Inferior parietal cortex (tissue), 1 donor: Measurements from ENCODE around the gene ELP2.
A peak's percentile ranks its signal among the peaks of the same experiment; 100 is the strongest.
"Not testable (repeated sequence)": the region's sequence is repeated elsewhere in the genome, so short reads cannot be mapped to it uniquely, and the experiment has no call there.

Experiments used
- DNase-seq: peaks from one replicate; pipeline ENCODE4 v3.0.0-alpha.2; 2016; ENCODE audit errors: extremely low spot score

The ELP2 gene, protein sequence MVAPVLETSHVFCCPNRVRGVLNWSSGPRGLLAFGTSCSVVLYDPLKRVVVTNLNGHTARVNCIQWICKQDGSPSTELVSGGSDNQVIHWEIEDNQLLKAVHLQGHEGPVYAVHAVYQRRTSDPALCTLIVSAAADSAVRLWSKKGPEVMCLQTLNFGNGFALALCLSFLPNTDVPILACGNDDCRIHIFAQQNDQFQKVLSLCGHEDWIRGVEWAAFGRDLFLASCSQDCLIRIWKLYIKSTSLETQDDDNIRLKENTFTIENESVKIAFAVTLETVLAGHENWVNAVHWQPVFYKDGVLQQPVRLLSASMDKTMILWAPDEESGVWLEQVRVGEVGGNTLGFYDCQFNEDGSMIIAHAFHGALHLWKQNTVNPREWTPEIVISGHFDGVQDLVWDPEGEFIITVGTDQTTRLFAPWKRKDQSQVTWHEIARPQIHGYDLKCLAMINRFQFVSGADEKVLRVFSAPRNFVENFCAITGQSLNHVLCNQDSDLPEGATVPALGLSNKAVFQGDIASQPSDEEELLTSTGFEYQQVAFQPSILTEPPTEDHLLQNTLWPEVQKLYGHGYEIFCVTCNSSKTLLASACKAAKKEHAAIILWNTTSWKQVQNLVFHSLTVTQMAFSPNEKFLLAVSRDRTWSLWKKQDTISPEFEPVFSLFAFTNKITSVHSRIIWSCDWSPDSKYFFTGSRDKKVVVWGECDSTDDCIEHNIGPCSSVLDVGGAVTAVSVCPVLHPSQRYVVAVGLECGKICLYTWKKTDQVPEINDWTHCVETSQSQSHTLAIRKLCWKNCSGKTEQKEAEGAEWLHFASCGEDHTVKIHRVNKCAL

DNA sequence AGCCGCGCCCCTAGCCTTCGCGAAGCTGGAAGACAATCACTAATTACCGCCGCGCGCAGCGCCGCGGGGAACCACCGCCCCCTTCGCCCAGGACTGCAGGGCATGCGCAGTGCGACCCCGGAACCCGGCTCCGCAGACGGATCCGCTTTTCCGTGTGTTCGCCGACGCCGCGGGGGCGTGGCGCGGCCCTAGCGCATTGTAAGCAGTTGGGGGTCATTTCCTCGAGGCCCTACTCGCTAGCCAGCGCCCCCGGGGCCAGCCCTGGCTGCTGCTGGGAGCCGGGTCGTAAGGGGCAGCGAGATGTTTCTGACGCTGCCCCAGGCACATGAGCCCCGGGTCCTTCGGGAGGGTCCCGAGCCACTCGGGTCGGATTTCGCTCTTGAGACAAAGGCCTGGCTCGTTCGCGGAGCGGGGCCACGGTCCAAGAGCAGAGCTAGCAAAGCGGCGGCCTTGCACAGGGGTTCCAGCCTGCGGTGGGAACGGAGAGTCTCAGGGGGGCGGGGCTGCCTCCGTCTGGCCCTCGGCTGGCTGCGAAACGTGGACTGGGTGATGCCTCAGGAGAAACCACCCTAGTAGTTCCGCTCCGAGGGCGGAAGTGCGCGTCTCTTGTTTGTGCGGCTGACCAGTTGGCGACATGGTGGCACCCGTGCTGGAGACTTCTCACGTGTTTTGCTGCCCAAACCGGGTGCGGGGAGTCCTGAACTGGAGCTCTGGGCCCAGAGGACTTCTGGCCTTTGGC lies at the start of gene ELP2, which contains the start of gene SLC39A6:
Gene ELP2 (plus strand): TSS at position 600 of the 739 bp plus-strand sequence. CDS start 35 bp downstream, at position 635.
Gene SLC39A6 (minus strand): TSS at position 41 of the 739 bp plus-strand sequence. CDS start 2,333 bp downstream, outside the sequence.
- DNase-seq = peak; percentile 94

DNA sequence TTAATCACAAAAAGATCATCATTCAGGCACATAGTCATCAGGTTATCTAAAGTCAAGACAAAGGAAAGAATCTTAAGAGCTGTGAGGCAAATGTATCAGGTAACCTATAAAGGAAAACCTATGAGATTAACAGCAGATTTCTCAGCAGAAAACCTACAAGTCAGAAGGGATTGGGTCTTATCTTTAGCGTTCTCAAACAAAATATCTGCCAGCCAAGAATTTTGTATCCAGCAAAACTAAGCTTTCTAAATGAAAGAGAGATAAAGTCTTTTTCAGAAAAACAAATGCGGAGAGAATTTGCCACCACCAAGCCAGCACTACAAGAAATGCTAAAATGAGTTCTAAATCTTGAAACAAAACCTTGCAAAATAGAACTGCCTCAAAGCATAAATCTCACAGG lies 48.6 kb upstream of the ELP2 start:
- DNase-seq = not testable (repeated sequence)

DNA sequence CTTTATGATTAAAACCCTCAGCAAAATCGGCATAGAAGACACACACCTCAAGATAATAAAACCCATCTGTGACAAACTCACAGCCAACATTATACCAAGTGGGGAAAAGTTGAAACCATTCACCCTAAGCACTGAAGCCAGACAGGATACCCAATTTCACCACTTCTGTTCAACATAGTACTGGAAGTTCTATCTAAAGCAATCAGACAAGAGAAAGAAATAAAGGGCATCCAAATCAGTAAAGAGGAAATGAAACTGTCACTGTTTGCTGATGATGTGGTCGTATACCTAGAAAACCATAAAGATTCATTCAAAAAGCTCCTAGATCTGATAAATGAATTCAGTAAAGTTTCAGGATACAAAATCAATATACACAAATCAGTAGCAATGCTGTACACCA lies 46.0 kb upstream of the ELP2 start:
- no peak for DNase-seq

DNA sequence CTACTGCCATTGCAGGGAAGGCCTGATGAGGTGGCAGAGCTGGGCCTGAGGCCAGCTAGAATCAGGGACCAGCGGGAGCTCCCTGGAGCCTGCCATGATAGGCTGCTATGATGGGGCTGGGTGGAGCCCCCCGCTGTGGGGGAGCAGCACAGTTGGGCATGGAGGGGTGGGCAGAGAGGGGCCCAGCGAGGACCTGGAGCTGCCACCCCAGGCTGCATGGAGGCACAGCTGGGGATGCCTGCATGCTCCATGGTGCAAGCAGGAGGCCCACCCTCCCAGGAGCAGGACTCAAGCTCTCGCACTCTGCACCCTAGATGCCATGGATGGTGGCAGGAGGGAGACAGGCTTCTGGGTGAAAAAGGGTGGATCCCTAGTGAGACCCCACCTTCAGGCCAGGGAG lies 44.5 kb upstream of the ELP2 start:
- DNase-seq = no peak

DNA sequence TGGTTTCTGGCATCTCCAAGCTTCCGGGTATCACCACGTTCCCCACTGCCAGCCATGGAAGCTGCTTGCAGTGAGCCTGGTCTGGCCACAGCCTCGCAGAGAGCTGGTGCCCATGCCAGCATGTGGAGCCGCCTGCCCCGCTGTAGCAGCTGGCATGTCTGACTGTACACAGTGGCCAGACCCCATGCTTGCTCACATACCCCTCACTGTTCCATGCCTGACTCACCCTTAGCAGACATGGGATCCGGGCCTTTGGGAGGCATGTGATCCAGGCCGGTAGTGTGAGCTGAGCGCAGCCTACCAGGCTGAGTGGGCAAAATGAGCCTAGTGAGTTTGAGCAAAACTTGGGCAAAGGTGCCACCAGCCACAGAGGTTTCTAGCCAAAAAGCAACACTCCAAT lies 43.5 kb upstream of the ELP2 start:
- DNase-seq = no peak

DNA sequence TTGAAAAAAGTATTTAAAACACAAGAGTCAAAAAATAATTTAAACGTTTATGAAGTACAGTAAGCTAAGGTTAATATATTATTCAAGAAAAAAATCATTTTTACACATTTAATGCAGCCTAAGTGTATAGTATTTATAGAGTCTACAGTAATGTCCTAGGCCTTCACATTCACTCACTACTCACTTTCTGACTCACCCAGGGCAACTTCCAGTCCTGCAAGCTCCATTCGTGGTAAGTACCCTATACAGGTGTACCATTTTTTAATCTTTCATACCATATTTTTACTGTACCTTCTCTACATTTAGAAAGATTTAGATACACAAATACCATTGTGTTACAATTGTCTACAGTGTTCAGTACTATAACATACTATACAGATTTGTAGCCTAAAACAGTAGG lies 41.4 kb upstream of the ELP2 start:
- DNase-seq = no peak

DNA sequence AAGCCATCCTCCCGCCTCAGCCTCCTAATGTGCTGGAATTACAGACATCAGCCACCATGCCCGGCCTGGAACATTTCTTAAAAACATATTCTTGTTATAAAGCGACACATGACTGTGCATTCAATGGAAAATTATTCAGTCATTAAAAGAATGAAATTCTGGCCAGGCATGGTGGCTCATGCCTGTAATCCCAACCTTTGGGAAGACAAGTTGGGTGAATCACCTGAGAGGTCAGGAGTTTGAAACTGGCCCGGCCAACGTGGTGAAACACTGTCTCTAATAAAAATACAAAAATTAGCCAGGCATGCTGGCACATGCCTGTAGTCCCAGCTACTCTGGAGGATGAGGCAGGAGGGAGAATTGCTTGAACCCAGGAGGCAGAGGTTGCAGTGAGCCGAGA lies 40.7 kb upstream of the ELP2 start:
- DNase-seq = no peak

DNA sequence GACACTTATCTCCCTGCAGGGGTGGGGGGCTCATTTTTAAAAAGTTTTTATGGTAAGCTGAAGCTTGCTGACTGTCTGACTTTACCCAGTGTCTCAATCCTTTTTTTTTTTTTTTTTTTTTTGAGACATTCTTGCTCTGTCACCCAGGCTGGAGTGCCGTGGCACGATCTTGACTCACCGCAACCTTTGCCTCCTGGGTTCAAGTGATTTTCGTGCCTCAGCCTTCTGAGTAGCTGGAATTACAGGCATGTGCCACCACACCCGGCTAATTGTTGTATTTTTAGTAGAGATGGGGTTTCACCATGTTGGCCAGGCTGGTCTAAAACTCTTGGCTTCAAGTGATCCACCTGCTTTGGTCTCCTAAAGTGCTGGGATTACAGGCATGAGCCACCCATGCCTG lies 37.6 kb upstream of the ELP2 start:
- DNase-seq = not testable (repeated sequence)

DNA sequence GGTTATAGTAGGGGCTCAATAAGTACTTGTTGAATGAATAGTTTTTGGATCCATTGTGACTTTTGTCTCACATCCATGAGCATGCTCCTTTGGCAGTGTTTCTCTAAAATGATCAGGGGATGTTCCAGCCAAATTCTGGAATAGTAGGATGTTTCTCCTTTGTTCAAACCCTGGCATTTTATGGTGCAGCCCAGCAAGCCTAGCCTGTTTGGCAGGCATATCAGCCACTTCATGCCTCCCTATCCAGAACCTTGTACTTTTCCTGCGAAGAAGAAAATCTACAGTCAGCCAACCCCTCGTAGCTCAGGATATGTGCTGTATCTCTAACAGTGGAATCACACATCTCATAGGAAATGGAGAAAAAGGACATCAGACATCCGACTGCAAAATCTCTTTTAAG lies 35.3 kb upstream of the ELP2 start:
- no peak for DNase-seq

DNA sequence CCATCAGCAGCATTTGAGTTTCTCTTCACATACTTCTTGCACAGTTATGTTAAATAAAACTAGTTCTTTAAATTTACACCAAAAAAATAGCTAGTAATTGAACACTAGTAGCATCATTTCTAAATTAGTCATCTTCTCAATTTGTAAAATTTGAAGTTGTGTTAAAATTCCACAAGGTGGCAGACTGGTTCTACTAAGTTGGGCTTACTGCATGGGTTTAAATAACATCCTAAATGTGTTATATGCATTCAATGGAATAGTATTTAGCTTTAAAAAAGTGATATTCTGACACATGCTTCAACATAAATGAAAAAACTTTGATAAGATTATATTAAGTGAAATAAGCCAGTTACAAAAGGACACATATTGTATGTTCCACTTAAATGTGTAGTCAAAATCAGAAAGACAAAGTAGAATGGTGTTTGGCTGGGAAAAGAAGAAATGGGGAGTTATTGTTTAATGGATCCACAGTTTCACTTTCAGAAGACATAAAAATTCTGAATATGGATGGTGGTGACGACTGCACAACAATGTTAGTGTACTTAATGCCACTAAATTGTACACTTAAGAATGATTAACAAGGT lies 33.7 kb upstream of the ELP2 start:
- peak; percentile 70 for DNase-seq

DNA sequence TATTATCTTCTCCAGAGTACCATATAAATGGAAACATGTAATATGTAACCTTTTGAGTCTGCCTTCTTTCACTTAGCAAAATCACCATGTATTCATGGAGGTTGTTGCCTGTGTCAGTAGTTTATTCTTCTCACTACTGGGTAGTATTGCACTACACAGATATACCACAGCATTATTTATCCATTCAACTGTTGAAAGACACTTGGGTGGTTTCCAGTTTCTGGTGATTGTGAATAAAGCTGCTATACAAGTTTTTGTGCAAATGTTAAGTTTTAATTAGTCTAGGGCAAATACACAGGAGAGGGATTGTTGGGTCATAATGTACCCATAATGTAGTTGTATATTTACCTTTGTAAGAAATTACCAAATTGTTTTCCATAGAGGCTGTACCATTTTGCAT lies 32.7 kb upstream of the ELP2 start:
- DNase-seq = no peak

DNA sequence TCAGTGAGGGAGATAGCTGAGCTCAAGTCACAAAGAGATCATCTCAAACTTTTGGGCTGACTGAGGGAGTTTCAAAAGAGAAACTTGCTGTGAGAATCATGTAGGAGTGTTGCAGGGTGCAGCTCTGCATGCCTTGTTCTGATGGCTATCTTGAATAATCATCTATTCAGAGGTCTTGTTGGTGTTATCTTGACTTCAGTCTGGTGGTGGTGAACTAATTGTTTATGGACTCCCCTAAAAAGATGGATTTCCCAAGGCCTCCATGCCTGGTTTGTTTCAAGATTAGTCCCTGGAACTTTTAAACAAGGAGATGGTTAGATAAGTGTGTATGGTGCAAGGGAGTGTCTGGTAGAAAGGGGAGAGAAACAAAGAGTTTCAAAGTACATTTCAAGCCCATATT lies 30.4 kb upstream of the ELP2 start:
- DNase-seq = no peak

DNA sequence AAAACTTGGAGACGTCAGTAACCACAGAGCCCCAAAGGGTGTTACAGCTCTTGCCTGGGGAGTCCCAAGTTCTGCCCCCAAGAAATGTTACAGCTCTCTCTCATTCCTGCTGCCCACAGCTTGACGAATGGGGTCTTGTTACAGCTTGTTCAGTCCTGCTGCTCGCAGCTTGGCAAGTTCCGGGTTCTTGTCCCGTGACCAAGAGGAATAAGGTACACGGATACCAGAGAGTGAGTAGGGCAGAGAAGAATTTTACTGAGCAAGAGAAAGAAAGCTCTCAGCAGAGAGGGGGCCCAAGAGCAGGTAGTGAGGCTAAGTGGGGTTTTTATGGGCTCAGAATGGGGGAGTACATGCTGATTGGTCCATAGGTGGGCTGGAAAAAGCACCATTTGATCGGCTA lies 27.8 kb upstream of the ELP2 start:
- no peak for DNase-seq

DNA sequence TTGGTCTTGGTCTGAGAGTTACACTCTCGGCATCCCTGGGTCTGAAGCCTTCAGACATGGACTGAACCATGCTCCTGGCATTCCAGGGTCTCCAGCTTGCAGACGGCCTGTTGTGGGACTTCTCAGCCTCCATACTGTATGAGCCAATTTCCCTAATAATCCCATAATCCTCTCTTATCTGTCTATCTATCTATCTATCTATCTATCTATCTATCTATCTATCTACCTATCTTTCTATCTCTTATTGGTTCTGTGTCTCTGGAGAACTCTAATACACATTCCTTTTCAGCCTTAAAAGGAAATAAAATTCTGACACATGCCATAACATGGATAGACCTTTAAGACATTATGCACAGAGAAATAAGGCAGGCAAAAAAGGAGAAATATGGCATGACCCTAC lies 24.9 kb upstream of the ELP2 start:
- no peak for DNase-seq

DNA sequence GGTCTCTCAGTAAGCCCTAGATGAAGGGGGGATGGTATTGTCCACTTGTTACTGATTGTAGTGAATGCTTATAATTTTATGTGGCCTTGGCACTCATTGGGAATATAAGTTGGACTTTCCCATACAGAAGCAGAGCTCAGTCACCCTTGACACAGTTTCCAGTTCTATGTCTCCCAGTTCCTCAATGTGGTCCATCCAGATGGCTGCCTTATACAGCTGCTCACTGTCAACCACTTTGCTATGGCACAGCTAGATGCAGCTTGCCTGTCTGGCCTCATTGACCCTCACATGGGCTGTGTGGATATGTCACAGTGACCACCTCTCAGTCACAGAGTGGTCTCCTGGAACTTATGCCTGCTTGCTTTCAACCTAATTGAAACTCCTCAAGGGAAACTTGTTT lies 22.2 kb upstream of the ELP2 start:
- no peak for DNase-seq

DNA sequence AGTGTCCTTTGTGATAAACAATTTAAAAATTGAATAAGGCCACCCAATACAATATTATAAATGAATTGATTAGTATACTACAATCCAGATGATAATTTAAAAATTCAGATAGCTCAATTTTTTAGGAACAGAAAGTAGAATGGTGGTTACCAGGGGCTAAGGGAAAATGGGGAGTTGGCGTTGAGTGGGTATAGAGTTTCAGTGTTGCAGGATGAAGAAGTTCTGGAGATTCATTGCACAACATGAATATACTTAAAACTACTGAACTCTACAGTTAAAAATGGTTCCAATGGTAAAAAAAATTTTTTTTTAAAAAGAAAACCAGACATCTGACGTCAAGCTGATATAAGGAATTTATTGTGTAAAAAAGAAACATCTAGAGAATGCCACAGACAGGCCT lies 21.5 kb upstream of the ELP2 start:
- DNase-seq = no peak

DNA sequence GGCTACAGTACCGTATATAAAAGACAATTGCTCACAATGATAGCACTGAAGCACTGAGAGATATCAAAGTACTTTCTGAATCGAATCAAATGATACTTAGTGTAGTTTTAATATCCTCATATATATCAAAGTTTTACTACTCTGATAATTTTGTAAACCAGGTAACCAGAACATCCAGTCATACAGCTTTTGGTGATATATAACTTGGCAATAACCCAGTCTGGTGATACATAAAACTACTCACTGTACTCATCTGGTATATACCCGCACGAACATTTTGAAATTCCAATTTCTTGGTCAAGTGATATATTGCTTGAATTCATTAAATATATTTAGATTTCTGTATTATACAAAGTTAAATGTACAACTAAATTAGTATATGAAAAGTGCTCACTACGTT lies 21.1 kb upstream of the ELP2 start:
- no peak for DNase-seq

DNA sequence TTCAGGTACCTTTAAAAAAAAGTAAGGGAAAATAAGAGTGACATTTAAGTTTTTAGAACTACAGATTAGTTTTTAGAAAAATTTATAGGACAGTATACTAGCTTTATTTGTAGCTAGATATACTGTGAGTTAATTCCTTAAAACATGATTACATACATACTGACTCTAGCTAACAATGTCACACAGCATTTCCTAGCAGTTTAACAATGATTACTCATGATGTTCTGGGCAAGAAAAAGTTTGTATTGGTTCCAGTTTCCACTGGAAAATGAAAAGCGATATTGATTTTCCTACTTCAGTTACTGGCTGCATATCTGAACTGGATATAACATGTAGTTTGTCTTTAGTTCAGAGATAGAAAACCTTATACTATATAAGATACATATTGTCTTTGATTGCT lies 20.0 kb upstream of the ELP2 start:
- no peak for DNase-seq

DNA sequence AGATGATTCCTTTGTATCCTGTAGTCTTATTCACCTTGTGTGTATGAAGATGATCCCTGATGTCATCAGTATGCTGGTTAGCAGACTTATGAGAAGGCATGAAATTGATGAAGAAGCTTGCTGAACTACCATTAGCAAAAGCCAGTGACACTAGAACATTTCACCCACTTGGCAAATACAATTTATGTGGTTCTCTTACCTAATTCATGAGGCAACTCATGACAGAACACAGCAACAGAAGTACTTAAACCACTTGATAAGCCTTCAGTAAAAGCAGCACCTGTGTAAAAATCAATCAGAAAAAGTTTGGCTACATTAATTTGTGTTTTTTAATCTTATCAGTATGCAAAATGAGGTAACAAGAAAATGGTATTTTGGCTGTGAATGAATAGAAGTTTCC lies 17.4 kb upstream of the ELP2 start:
- no peak for DNase-seq

DNA sequence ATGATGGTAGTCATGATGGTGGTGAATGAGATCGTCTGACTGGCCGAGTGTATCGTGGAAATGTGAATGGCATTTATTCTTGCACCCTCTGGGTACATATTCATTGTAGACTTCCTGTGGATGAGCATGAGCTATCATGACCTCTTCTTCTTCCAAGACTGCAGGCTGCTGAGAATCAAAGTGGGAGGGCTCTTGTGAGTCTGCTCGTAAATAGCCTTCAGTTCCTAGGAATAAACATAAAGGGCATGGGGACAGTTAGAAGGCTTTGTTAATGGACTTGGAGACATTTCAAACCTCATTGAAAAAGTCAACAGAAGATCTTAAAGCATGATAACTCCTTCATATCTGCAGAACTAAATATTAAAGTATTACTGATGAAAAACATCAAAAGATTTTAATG lies 15.4 kb upstream of the ELP2 start:
- no peak for DNase-seq

DNA sequence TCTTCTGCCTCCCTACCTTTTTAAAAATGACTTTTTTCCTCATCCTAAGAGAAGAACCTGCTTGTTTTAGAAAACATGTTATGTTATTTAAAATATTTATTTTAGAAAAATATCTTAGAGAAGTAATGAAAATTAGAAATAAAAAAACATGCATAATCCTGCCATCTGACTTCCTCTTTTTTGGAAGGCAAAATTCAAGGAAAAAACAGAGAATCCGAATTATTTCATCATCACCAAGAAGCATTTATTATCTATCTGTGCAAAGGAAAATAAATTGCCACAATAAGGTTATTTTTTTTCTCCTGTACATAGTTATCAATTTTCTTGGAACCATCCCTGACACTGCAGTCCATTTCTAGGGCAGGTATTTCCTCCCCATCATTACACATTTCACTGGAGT lies 15.0 kb upstream of the ELP2 start:
- DNase-seq = no peak

DNA sequence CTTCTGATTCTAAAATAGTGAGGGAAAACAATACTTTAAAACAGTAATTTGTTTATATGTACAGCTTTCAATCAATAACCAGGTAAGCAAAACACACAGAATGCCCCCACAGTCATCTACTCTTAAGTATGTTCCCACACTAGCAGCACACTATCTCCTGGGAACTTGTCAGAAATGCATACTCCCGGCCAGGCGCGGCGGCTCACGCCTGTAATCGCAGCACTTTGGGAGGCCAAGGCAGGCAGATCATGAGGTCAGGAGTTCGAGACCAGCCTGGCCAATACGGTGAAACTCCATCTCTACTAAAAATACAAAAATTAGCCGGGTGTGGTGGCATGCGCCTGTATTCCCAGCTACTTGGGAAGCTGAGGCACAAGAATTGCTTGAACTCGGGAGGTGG lies 12.9 kb upstream of the ELP2 start:
- DNase-seq = not testable (repeated sequence)
